Measurements from ENCODE around the gene GNAS. TPM values are rescaled to one million over a fixed set of nuclear protein-coding genes. Genes with fewer than 3 reads are reported as not detected.

GNAS gene
- total RNA-seq, result 100 to 1,000 TPM; 448 to 714 (median 570) TPM

DNA sequence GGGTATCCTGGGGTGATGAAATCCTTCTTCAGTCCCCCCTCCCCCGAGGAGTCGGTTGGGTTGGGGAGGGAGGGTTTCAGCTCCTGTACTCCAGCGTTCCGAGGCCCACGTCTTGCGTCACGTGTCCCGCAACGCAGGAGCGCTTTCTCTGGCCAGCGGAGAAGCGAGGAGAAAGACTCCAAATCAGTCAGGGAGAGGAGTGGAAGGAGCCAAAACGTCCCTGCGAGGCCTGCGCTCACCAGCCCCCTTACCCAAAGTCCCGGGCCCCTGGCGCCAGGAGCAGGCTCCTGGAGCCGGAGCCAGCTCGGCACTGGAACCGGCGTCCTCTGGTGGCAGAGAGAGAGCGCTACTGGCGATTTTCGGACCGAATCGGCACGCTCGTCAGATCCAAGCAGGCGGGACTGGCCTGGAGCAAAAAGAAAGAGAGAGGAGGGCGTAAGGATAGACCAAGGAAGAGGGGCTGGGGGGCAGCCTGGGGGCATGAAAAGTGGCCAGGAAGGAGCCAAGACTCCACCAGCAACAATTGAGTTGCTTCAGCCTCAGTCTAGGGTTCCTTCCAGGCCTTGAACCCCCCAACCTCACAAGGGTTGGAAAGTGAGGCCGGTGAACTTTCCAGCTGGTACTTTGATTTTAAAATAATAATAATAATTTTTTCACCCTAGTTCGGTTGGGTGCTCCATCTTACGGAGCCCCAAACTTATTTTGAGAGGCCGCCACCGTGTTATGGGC is at the start of gene GNAS:
Gene GNAS (plus strand): TSS at position 174 of the 729 bp plus-strand sequence.
- intact Hi-C loops (cut with DNase I; ENCODE audit: low total_unique reads), result no loop called here
- H3K4me3 ChIP-seq, result peak within 1 kb of the TSS; percentile 40 to 66 (median 53)
- no peaks in the 10 kb centered on the region for H3K9me3 ChIP-seq
- H3K27ac ChIP-seq, result no peak within 1 kb of the TSS
- peaks cover 4 to 7% of the 10 kb centered on the region in 2 donors for H3K27me3 ChIP-seq
- no peaks in the 10 kb centered on the region for H3K36me3 ChIP-seq
- DNase-seq (ENCODE audit: low spot score in 2 of 2), result no peak
- peak in 2 of 3 donors; percentile 57 to 62 for TF ChIP-seq CTCF (IDR thresholded peaks at IDR 0.05)
- no peak for TF ChIP-seq POLR2A (IDR thresholded peaks at IDR 0.05)
- peaks cover 6 to 9% of the 10 kb centered on the region in 2 donors for H3K4me1 ChIP-seq

- TF ChIP-seq CTCF (IDR thresholded peaks at IDR 0.05) (no peak), POLR2AphosphoS5 (IDR thresholded peaks at IDR 0.05) (no peak), POLR2A (IDR thresholded peaks at IDR 0.05) (no peak)
- Histone ChIP-seq H3K4me1 (no peaks in the 10 kb centered on the region), H3K36me3 (no peaks in the 10 kb centered on the region), H3K9me3 (no peaks in the 10 kb centered on the region), H3K27me3 (peaks cover 0 to 12% of the 10 kb centered on the region in 2 donors), H3K27ac (no peak overlapping the region), H3K4me3 (no peak overlapping the region)
- DNase-seq (ENCODE audit: low spot score in 2 of 2), result no peak
- intact Hi-C loops (cut with DNase I; ENCODE audit: low total_unique reads), result no loop called here
Observed at GRCh38 chr20:58803533-58803932, 49.0 kb upstream of the GNAS start.

GRCh38 chr20:58807801-58808200 is 44.7 kb upstream of the GNAS start:
- no peaks in the 10 kb centered on the region for H3K9me3 ChIP-seq
- H3K27ac ChIP-seq, result no peak overlapping the region
- no peak overlapping the region for H3K4me3 ChIP-seq
- H3K27me3 ChIP-seq, result peaks cover 0 to 26% of the 10 kb centered on the region in 2 donors
- DNase-seq (ENCODE audit: low spot score in 2 of 2), result no peak
- H3K4me1 ChIP-seq, result no peaks in the 10 kb centered on the region
- H3K36me3 ChIP-seq, result no peaks in the 10 kb centered on the region
- TF ChIP-seq POLR2A (IDR thresholded peaks at IDR 0.05), result no peak
- intact Hi-C loops (cut with DNase I; ENCODE audit: low total_unique reads), result no loop called here

DNA sequence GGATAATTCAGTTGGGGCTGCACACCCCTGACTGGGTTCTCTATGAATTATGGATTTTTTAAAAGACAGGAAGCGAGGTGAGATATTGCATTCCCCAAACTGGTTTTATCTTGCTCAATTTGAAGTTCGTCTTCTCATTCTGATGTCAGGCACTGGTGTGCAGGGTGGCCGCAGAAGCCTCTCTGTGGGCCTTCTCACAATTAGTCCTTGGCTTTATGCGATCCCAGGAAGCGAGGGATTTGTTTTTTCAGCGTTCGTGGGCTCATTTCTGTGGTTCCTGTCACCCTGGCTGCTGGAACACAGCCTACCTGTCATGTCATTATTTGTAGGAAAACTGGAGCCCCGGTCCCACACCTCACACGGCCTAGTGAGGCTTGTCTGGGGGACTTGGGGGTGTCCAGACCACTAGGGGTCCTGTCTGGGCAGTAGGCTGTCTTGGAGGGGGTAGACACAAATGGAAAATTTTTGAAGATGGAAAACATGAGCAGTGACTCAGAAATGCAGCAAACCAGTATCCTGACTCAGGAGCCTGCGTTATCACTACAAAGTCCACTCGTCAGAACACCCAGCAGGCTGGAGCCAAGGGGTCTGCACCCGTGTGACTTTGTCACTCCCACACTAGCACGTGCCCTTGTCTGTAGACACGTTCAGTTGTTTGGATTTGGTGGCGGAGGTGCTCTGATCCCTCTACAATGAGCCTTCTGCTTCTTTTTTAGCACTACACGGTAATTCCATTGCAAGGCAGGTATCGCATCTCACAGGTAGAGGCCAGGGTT is 44.1 kb upstream of the GNAS start:
- Histone ChIP-seq H3K4me1 (no peaks in the 10 kb centered on the region), H3K4me3 (no peak overlapping the region), H3K27ac (no peak overlapping the region), H3K36me3 (no peaks in the 10 kb centered on the region), H3K27me3 (peaks cover 0 to 22% of the 10 kb centered on the region in 2 donors), H3K9me3 (no peaks in the 10 kb centered on the region)
- intact Hi-C loops (cut with DNase I; ENCODE audit: low total_unique reads), result no loop called here
- TF ChIP-seq POLR2AphosphoS5 (IDR thresholded peaks at IDR 0.05), result no peak
- TF ChIP-seq POLR2A (IDR thresholded peaks at IDR 0.05), result no peak
- TF ChIP-seq CTCF (IDR thresholded peaks at IDR 0.05), result no peak
- no peak for DNase-seq (ENCODE audit: low spot score in 2 of 2)

GRCh38 chr20:58810116-58810878 is 42.2 kb upstream of the GNAS start:
- TF ChIP-seq POLR2AphosphoS5 (IDR thresholded peaks at IDR 0.05), result no peak
- no peak for TF ChIP-seq CTCF (IDR thresholded peaks at IDR 0.05)
- intact Hi-C loops (cut with DNase I; ENCODE audit: low total_unique reads), result no loop called here
- Histone ChIP-seq H3K27me3 (peaks cover 0 to 18% of the 10 kb centered on the region in 2 donors), H3K27ac (no peak overlapping the region), H3K9me3 (no peaks in the 10 kb centered on the region), H3K4me3 (no peak overlapping the region), H3K4me1 (no peaks in the 10 kb centered on the region), H3K36me3 (no peaks in the 10 kb centered on the region)
- no peak for DNase-seq (ENCODE audit: low spot score in 2 of 2)
